ENCODE data around the gene ARHGEF12. TPM values are rescaled to one million over a fixed set of nuclear protein-coding genes. Genes with fewer than 3 reads are reported as not detected.

ARHGEF12 gene
- total and polyA plus RNA-seq, 2 experiments from 2014 or later = 9.0 to 38.9 TPM

- TF ChIP-seq ZNF462 (CRISPR knock-in tag; IDR thresholded peaks at IDR 0.05) (no peak), ZNF331 (CRISPR knock-in tag; IDR thresholded peaks at IDR 0.05; ENCODE audit: low read depth) (no peak), EZH2 (IDR thresholded peaks at IDR 0.05; ENCODE audit: low read depth, unreplicated experiment) (no peak), EZH2phosphoT487 (IDR thresholded peaks at IDR 0.05; ENCODE audit: unreplicated experiment) (no peak), ZNF114 (CRISPR knock-in tag; IDR thresholded peaks at IDR 0.05) (no peak)
Observed at GRCh38 chr11:120336641-120337354, 585 bp downstream of the ARHGEF12 start (continued).

DNA sequence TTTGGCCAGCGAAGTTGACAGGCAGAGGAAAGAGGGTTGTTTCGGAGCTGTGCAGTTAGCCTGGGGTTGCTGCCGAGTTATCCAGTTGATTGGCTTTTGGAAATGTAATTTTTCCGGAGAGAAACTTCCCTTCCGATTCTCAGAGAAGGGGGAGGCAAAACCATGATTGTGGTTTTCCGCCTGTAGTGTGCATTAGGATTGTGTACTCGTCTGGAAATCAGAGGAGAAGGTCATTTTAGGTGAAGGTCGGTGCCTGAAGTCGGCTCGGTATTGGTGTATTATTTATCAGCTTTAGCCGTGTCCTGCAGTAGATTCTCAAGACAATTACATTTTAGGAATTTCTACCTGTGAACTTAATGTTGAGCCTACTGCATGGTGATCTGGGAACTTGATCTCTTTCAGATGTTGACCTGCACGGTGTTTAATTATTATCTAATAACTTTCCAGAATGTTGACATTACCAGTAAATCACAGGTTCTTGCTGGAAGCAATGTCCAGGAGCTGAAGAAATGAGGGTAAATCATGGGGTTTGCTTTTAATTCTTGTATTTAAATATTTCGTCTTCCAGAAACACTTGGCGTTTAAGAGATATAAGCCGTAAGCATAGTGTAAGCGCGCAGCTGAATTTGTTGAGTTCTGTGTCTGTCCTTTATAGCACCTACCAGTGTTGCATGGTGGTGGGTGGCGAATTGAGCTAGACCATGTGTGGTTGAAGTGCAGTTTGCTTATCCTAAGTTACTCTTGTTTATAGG is 1.3 kb downstream of the ARHGEF12 start:
- H3K36me3 ChIP-seq (ENCODE audit: insufficient read depth) = no peaks in the 10 kb centered on the region
- Mint-ChIP-seq H3K27ac (peak overlapping the region; percentile 81; the same call in 1 of the 2 replicates), H3K4me3 (peak overlapping the region; percentile 97), H3K9me3 (no peaks in the 10 kb centered on the region), H3K36me3 (ENCODE audit: low read depth) (no peaks in the 10 kb centered on the region), H3K4me1 (peaks cover 32% of the 10 kb centered on the region), H3K27me3 (ENCODE audit: insufficient read depth, low read depth, poor library complexity) (peaks cover 4% of the 10 kb centered on the region)
- ATAC-seq (no peak), DNase-seq (ENCODE audit: low spot score) (no peak)
- peaks cover 31% of the 10 kb centered on the region for H3K4me1 ChIP-seq (ENCODE audit: insufficient read depth)
- H3K27ac ChIP-seq (ENCODE audit: low read depth) = no peak overlapping the region
- no peaks in the 10 kb centered on the region for H3K27me3 ChIP-seq (ENCODE audit: insufficient read depth)
- no peaks in the 10 kb centered on the region for H3F3A ChIP-seq (replicated peaks; ENCODE audit: low read depth)
- peak overlapping the region; percentile 91 for H3K4me3 ChIP-seq
- H3K79me2 ChIP-seq (replicated peaks; ENCODE audit: insufficient read depth) = peaks cover 57% of the 10 kb centered on the region
- H3K4me2 ChIP-seq = peak overlapping the region; percentile 96
- H2AFZ ChIP-seq = 0 out of 2 replicates have a peak overlapping the region, but pooled peaks have one; percentile 64
- H4K20me1 ChIP-seq (replicated peaks; ENCODE audit: insufficient read depth) = 0 out of 2 replicates have a peak, but pooled peaks cover 3% of the 10 kb centered on the region
- no peaks in the 10 kb centered on the region for H3K9me2 ChIP-seq (ENCODE audit: insufficient read depth)
- TF ChIP-seq ZNF331 (CRISPR knock-in tag; IDR thresholded peaks at IDR 0.05; ENCODE audit: low read depth) (no peak), STAT1 (IDR thresholded peaks at IDR 0.05; ENCODE audit: unreplicated experiment) (no peak), CTCF (conservative IDR thresholded peaks at IDR 0.05; ENCODE audit: low read depth in 2 of 2) (no peak), POLR2AphosphoS5 (IDR thresholded peaks at IDR 0.05; ENCODE audit: low read depth) (no peak), NANOG (IDR thresholded peaks at IDR 0.05; ENCODE audit: borderline replicate concordance) (no peak), JUNB (IDR thresholded peaks at IDR 0.05; ENCODE audit: unreplicated experiment) (no peak), ZNF114 (CRISPR knock-in tag; IDR thresholded peaks at IDR 0.05) (no peak), ETS1 (IDR thresholded peaks at IDR 0.05) (no peak)
